OCI-M2 (cell line): Measurements from ENCODE around the gene AQP12A.

Experiments used
- DNase-seq: peaks from one replicate; lab custom pipeline; 2025; ENCODE audit not compliant: unreplicated experiment; lab: John Stamatoyannopoulos, UW

Gene AQP12A

GRCh38 chr2:240707043-240707756 lies 15.5 kb downstream of the AQP12A start:
- DNase-seq = no peak

DNA sequence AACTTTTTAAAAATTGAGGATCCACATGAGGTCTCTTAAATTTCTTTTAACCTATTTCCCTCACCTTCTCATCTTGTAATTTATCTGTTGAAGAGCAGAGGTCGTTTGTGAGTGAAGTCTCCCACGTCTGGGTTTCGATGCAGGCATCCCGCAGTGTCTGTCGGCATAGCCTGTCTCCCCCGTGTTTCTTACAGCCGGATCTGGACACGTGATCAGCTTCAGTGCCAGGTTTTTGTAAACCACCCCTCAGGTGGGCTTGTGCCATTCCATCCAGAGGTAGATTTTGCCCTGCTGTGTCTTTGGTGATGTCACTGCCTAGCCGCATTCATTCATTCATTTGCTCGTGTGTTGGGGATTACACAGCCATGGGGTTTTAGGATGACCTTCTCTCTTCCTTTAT lies 16.2 kb downstream of the AQP12A start:
- no peak for DNase-seq

DNA sequence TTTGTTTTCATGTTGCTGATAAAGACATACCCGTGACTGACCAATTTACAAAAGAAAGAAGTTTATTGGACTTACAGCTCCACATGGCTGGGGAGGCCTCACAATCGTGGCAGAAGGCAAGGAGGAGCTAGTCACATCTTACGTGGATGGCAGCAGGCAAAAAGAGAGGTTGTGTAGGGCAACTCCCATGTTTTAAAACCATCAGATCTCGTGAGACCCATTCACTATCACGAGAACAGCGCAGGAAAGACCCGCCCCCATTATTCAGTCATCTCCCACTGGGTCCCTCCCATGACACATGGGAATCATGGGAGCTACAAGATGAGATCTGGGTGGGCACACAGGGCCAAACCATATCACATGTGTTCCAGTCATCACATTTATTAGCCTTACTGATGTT lies 16.8 kb downstream of the AQP12A start:
- no peak for DNase-seq

DNA sequence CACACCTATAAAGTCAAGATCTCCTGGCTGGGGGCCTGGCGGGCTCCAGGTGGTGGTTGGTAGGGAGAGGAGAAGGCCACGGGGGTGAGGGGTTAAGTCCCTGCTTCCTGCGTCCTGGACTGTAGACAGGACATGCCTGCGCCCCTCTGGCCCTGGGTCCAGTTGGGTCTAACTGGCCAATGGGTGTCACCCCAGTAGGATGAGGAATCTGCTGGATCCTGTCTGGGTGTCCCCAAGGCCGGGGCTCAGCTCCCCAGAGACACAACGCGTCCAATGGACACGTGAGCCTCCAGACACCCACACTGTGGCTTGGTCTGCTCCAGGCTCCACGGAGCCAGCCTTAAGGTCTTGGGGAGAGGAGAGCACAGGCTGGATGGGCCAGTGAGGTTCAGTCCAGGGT lies 19.6 kb downstream of the AQP12A start:
- DNase-seq = no peak

GRCh38 chr2:240711701-240712100 lies 20.0 kb downstream of the AQP12A start:
- no peak for DNase-seq

DNA sequence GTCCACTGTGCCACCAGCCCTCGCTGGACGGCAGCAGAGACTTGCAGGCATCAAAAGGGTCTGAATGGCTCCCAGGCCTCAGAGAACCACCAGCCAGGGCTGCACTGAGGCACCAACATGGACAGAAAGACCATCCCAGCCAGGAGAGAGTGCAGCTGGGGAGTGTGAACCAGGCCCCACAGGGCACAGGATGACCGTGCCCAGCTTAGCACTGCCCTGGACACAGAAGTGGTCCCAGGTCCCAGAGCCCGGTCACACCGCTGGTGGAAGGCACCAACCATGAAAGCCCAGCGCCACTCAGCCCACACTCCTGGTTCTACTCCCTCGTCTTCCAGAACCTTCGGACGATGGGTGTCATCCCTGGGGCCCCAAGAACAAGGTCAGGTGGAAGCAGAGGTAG lies 20.5 kb downstream of the AQP12A start:
- no peak for DNase-seq

GRCh38 chr2:240713071-240713927 lies 21.6 kb downstream of the AQP12A start:
- no peak for DNase-seq

- no peak for DNase-seq
Measured at GRCh38 chr2:240713928-240714746, 22.5 kb downstream of the AQP12A start.

- no peak for DNase-seq
Measured at GRCh38 chr2:240714747-240715725, 23.4 kb downstream of the AQP12A start.

GRCh38 chr2:240716130-240716798 lies 24.6 kb downstream of the AQP12A start:
- DNase-seq = no peak

- DNase-seq = no peak
Measured at GRCh38 chr2:240717181-240717641, 25.5 kb downstream of the AQP12A start.

DNA sequence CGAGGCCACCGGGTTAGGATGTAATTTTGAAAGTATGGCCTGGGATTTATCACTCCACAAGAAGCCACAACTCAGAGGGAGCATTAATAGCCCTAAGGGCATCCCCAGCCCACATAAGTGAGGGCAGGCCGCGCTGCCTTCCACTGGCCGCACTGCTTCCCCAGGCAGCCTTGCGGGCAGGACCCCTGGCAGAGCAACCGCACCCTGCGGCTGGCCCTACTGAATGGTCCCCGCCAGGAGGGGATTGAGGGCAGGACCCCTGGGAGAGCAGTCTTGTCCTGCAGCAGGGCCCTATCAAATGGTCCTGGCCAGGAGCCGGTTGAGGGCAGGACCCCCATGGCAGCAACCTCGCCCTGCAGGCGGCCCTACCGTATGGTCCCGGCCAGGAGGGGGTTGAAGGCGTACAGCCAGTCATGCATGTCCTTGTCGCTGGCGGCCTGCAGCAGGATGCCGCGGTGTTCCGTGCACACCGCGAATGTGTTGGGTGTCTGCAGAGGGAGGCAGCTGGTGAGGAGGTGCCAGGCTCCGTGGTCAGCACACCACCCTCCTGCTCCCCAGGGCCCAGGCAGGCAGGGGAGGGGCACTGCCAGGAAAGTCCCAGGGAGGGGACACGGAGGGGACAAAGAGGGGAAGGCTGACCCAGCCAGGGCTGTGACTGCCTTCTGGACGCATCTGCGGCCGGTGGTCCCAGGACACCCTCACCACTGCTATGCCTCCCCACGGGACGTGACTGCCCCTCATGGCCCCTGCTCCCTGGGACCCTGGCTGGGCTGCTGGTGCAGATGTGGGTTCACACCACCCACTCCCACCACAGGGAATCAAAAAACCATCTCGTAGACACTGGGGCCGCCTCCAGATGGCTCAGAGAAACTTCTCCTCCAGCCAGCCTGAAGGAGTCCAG lies 26.3 kb downstream of the AQP12A start:
- no peak for DNase-seq

- DNase-seq = no peak
Measured at GRCh38 chr2:240718896-240719490, 27.3 kb downstream of the AQP12A start.

DNA sequence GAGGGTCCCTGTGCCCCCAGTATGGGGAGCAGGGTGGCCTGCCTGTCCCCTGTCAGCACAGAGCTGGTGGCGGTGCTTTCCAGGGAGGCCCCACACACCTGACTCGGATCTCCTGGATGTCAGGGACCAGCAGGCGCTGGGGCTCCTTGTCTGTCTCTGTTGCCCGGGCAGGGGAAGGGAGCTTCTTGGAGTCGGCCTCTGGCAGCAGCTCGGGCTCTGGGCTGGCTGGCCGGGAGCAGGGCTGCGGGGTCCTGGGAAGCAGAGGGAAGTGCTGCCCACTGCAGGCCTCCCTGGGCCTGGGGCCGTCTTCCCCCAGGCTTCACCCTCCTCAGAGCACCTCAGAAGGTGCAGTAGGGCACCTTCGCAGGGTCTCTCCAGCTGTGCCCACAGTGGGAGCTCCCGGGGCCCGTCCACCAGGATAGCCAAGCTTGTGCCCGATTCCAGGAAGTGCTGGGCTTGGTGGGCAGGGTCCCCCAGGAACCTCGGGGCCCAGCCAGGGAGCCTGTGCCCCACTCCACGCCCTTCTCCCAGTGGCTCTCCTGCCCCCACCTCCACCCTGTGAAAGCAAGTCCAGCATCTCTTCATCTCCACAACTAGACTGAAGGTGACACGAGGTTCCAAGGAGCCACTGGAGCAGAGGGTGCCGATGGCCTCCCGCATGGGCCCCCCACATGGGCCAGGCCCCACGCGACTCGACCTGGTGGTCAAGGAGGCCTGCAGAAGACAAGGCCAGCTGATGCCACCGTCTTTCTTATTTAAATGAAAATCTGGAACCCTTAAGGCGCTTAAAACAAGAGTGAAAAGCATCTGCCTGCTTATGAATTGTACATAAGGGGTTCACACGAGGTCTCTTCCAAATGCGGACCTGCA lies 28.2 kb downstream of the AQP12A start:
- DNase-seq = no peak

DNA sequence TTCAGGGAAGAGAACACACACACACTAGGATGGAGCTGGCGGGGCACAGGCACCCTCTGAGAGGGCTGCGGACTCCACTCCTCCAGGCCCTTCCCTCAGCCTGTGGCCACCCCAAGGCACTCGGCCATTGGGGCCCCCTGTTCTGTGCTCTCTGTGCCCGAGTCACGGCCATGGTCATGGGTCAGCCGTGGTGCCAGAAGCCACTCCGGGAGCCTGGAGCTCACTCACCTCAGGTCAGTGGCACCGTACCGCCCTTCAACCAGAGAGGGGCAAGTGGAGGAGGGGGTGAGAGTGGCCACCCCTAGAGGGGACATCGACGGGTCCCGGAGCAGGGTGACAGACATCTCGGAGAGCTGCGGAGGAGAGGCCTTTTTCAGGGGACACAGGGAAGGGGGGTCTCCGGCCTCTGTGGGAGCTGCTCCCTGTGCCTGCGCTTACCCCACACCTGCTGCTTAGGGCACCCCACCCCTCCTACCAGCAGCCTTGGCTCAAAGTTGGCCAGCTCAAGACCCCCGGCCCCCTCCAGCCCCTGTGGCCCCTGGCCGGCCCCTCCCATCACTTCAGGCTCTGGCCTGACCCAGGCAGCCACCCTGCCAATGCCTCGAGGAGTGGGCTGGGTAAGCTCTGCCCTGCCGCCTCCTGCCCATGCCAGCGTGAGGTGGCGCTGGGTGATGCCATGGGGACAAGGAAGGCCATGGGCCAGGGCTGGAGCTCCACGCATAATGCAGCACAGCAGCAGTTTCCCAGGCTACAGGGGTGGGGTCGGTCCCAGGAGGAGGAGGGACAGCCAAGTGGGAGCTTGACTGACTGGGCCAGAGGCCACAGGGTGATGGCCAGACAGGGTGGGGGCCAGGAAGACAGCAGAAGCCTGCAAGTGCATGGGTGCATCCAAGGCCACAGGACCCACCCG lies 29.3 kb downstream of the AQP12A start:
- DNase-seq = no peak

GRCh38 chr2:240721596-240722180 lies 30.0 kb downstream of the AQP12A start:
- DNase-seq = no peak
